ENCODE measurements around the gene TDRKH. TPM values are rescaled to one million over a fixed set of nuclear protein-coding genes. Genes with fewer than 3 reads are reported as not detected.

The TDRKH gene
- total RNA-seq, 1 donor from 2014 or later: 4.7 TPM

GRCh38 chr1:151806170-151806569 lies 15.9 kb upstream of the TDRKH start:
- Histone ChIP-seq H3K4me3 (ENCODE audit: low read length in 3 of 3) (no peak overlapping the region), H3K9me3 (ENCODE audit: control insufficient read depth in 3 of 3, low read length in 3 of 3) (no peaks in the 10 kb centered on the region), H3K9ac (ENCODE audit: low read depth in 1 of 3, low read length in 3 of 3) (no peak overlapping the region), H3K27me3 (ENCODE audit: control insufficient read depth in 3 of 3, insufficient read depth in 3 of 3, low read length in 3 of 3) (peaks cover 0 to 2% (median 0%) of the 10 kb centered on the region in 3 donors), H3K27ac (ENCODE audit: low read depth, low read length) (no peak overlapping the region), H3K36me3 (ENCODE audit: control insufficient read depth in 3 of 3, insufficient read depth in 3 of 3, low read length in 3 of 3) (peaks cover 16 to 26% (median 26%) of the 10 kb centered on the region in 3 donors), H3K4me1 (ENCODE audit: control insufficient read depth in 3 of 3, insufficient read depth in 3 of 3, low read length in 3 of 3) (peaks cover 0 to 26% (median 14%) of the 10 kb centered on the region in 3 donors)

DNA sequence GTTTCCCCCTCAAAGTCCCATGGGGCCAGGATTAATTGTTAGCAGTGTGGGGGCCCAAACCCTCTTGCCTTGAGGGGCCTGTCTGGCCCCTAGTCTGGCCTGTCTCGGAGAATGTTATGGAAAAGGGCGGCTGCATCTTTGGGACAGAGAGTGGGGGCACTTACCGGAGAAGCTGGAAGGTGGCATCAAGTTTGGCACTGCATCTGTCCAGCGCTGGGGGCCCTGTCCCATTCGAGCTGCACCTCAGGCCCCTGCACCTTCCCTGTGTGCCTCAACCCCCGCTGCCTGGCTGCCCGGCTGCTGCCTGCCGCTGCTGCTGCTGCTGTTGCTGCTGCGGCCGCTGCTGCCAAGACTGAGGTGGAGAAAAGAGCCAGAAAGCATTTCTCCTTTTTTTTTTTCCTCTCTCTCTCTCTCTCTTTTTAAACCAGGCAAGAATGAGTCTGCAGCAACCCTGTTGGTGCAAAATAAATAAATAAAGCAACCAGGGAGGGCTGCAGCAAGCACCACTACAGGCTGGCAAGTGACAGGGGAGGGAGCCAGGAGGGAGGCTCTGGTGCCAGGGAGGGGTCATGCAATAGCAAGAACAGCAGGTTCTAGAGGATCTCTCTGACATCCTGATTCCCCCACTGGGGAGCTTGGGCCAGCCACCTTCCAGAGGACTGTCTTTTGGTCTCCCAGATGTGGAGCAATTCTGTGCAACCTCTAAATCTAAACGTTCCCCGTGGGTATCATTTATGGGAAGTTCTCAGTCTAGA lies 14.9 kb upstream of the TDRKH start, which contains the start of gene LINGO4:
LINGO4 (minus strand) TSS at position 354 of the 755 bp plus-strand sequence. CDS start 2,715 bp downstream, outside the sequence.
- Histone ChIP-seq H3K9me3 (ENCODE audit: control insufficient read depth in 3 of 3, low read length in 3 of 3) (no peaks in the 10 kb centered on the region), H3K4me3 (ENCODE audit: low read length in 3 of 3) (no peak within 1 kb of the TSS), H3K36me3 (ENCODE audit: control insufficient read depth in 3 of 3, insufficient read depth in 3 of 3, low read length in 3 of 3) (peaks cover 10 to 21% (median 21%) of the 10 kb centered on the region in 3 donors), H3K27me3 (ENCODE audit: control insufficient read depth in 3 of 3, insufficient read depth in 3 of 3, low read length in 3 of 3) (peaks cover 0 to 6% (median 0%) of the 10 kb centered on the region in 3 donors), H3K4me1 (ENCODE audit: control insufficient read depth in 3 of 3, insufficient read depth in 3 of 3, low read length in 3 of 3) (peaks cover 0 to 24% (median 14%) of the 10 kb centered on the region in 3 donors), H3K9ac (ENCODE audit: low read depth in 1 of 3, low read length in 3 of 3) (no peak within 1 kb of the TSS), H3K27ac (ENCODE audit: low read depth, low read length) (no peak within 1 kb of the TSS)

DNA sequence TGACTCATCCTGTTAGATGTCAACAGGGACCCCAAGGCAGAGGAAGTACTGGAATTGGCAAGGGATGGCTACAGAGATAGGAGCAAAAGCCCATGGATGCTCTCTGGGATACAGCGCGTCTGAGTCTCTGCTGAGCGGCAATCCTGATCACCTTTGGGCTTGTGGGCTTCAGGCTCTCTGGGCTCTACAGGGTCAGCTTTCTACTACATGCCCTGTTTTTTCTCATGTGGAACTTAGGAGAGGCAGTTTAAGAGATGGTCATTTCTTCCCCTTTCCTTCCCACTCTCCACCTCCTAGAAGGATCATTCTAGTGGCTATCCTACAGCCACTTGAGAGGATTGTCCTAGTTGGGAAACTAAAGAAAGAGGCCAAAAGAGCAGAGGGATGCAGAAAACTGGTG lies 13.6 kb upstream of the TDRKH start:
- Histone ChIP-seq H3K9ac (ENCODE audit: low read depth in 1 of 3, low read length in 3 of 3) (no peak overlapping the region), H3K4me3 (ENCODE audit: low read length in 3 of 3) (no peak overlapping the region), H3K9me3 (ENCODE audit: control insufficient read depth in 3 of 3, low read length in 3 of 3) (no peaks in the 10 kb centered on the region), H3K36me3 (ENCODE audit: control insufficient read depth in 3 of 3, insufficient read depth in 3 of 3, low read length in 3 of 3) (peaks cover 8 to 20% (median 18%) of the 10 kb centered on the region in 3 donors), H3K27me3 (ENCODE audit: control insufficient read depth in 3 of 3, insufficient read depth in 3 of 3, low read length in 3 of 3) (peaks cover 2 to 6% (median 3%) of the 10 kb centered on the region in 3 donors), H3K27ac (ENCODE audit: low read depth, low read length) (no peak overlapping the region), H3K4me1 (ENCODE audit: control insufficient read depth in 3 of 3, insufficient read depth in 3 of 3, low read length in 3 of 3) (peaks cover 0 to 24% (median 14%) of the 10 kb centered on the region in 3 donors)

- peaks cover 5 to 16% (median 13%) of the 10 kb centered on the region in 3 donors for H3K36me3 ChIP-seq (ENCODE audit: control insufficient read depth in 3 of 3, insufficient read depth in 3 of 3, low read length in 3 of 3)
Measured at GRCh38 chr1:151803164-151803563, 12.9 kb upstream of the TDRKH start.

GRCh38 chr1:151802372-151802771 lies 12.1 kb upstream of the TDRKH start:
- no peak overlapping the region for H3K27ac ChIP-seq (ENCODE audit: low read depth, low read length)
- H3K36me3 ChIP-seq (ENCODE audit: control insufficient read depth in 3 of 3, insufficient read depth in 3 of 3, low read length in 3 of 3): peaks cover 3 to 11% (median 7%) of the 10 kb centered on the region in 3 donors
- H3K9me3 ChIP-seq (ENCODE audit: control insufficient read depth in 3 of 3, low read length in 3 of 3): no peaks in the 10 kb centered on the region

More at GRCh38 chr1:151803164-151803563, 12.9 kb upstream of the TDRKH start:
- Histone ChIP-seq H3K9ac (ENCODE audit: low read depth in 1 of 3, low read length in 3 of 3) (no peak overlapping the region), H3K27ac (ENCODE audit: low read depth, low read length) (no peak overlapping the region), H3K27me3 (ENCODE audit: control insufficient read depth in 3 of 3, insufficient read depth in 3 of 3, low read length in 3 of 3) (peaks cover 2 to 6% (median 3%) of the 10 kb centered on the region in 3 donors), H3K4me3 (ENCODE audit: low read length in 3 of 3) (no peak overlapping the region), H3K9me3 (ENCODE audit: control insufficient read depth in 3 of 3, low read length in 3 of 3) (no peaks in the 10 kb centered on the region), H3K4me1 (ENCODE audit: control insufficient read depth in 3 of 3, insufficient read depth in 3 of 3, low read length in 3 of 3) (peaks cover 0 to 24% (median 14%) of the 10 kb centered on the region in 3 donors)

GRCh38 chr1:151801846-151802245 lies 11.5 kb upstream of the TDRKH start:
- H3K27ac ChIP-seq (ENCODE audit: low read depth, low read length): no peak overlapping the region
- H3K36me3 ChIP-seq (ENCODE audit: control insufficient read depth in 3 of 3, insufficient read depth in 3 of 3, low read length in 3 of 3): peaks cover 0 to 6% (median 3%) of the 10 kb centered on the region in 3 donors
- H3K9me3 ChIP-seq (ENCODE audit: control insufficient read depth in 3 of 3, low read length in 3 of 3): no peaks in the 10 kb centered on the region
- no peak overlapping the region for H3K4me3 ChIP-seq (ENCODE audit: low read length in 3 of 3)
- no peak overlapping the region for H3K9ac ChIP-seq (ENCODE audit: low read depth in 1 of 3, low read length in 3 of 3)
- peaks cover 0 to 19% (median 14%) of the 10 kb centered on the region in 3 donors for H3K4me1 ChIP-seq (ENCODE audit: control insufficient read depth in 3 of 3, insufficient read depth in 3 of 3, low read length in 3 of 3)
- H3K27me3 ChIP-seq (ENCODE audit: control insufficient read depth in 3 of 3, insufficient read depth in 3 of 3, low read length in 3 of 3): peaks cover 2 to 9% (median 3%) of the 10 kb centered on the region in 3 donors

More at GRCh38 chr1:151802372-151802771, 12.1 kb upstream of the TDRKH start:
- Histone ChIP-seq H3K4me1 (ENCODE audit: control insufficient read depth in 3 of 3, insufficient read depth in 3 of 3, low read length in 3 of 3) (peaks cover 0 to 23% (median 14%) of the 10 kb centered on the region in 3 donors), H3K9ac (ENCODE audit: low read depth in 1 of 3, low read length in 3 of 3) (no peak overlapping the region), H3K27me3 (ENCODE audit: control insufficient read depth in 3 of 3, insufficient read depth in 3 of 3, low read length in 3 of 3) (peaks cover 2 to 9% (median 3%) of the 10 kb centered on the region in 3 donors), H3K4me3 (ENCODE audit: low read length in 3 of 3) (no peak overlapping the region)

GRCh38 chr1:151801310-151801820 lies 11.1 kb upstream of the TDRKH start:
- no peaks in the 10 kb centered on the region for H3K9me3 ChIP-seq (ENCODE audit: control insufficient read depth in 3 of 3, low read length in 3 of 3)
- peaks cover 2 to 9% (median 3%) of the 10 kb centered on the region in 3 donors for H3K27me3 ChIP-seq (ENCODE audit: control insufficient read depth in 3 of 3, insufficient read depth in 3 of 3, low read length in 3 of 3)
- H3K27ac ChIP-seq (ENCODE audit: low read depth, low read length): no peak overlapping the region
- peaks cover 0 to 19% (median 14%) of the 10 kb centered on the region in 3 donors for H3K4me1 ChIP-seq (ENCODE audit: control insufficient read depth in 3 of 3, insufficient read depth in 3 of 3, low read length in 3 of 3)
- H3K9ac ChIP-seq (ENCODE audit: low read depth in 1 of 3, low read length in 3 of 3): no peak overlapping the region
- H3K4me3 ChIP-seq (ENCODE audit: low read length in 3 of 3): no peak overlapping the region
- peaks cover 0 to 4% (median 0%) of the 10 kb centered on the region in 3 donors for H3K36me3 ChIP-seq (ENCODE audit: control insufficient read depth in 3 of 3, insufficient read depth in 3 of 3, low read length in 3 of 3)

DNA sequence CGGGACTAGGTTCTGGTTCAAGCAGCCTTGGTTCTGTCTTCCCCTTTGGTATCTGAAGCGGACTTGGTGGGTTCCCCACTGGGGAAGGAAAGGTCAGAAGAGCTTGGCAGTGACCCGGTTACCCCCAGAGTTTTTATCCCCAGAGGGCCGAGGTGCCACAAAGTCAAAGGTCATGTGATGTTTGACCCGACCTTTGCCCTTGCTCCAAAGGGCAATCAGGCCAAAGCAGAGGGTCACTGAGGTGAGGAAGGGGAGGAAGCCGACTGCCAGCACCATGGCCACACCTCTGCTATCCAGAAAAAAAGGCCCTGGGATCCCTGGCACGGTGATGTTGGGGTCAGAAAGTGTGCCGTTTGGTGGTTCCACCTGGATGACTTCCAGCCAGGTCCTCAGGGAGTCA lies 10.5 kb upstream of the TDRKH start:
- H3K27me3 ChIP-seq (ENCODE audit: control insufficient read depth in 3 of 3, insufficient read depth in 3 of 3, low read length in 3 of 3): peaks cover 2 to 9% (median 3%) of the 10 kb centered on the region in 3 donors
- no peak overlapping the region for H3K27ac ChIP-seq (ENCODE audit: low read depth, low read length)
- peaks cover 0 to 19% (median 14%) of the 10 kb centered on the region in 3 donors for H3K4me1 ChIP-seq (ENCODE audit: control insufficient read depth in 3 of 3, insufficient read depth in 3 of 3, low read length in 3 of 3)
- no peak overlapping the region for H3K4me3 ChIP-seq (ENCODE audit: low read length in 3 of 3)
- peaks cover 0 to 2% (median 0%) of the 10 kb centered on the region in 3 donors for H3K36me3 ChIP-seq (ENCODE audit: control insufficient read depth in 3 of 3, insufficient read depth in 3 of 3, low read length in 3 of 3)
- no peaks in the 10 kb centered on the region for H3K9me3 ChIP-seq (ENCODE audit: control insufficient read depth in 3 of 3, low read length in 3 of 3)
- H3K9ac ChIP-seq (ENCODE audit: low read depth in 1 of 3, low read length in 3 of 3): no peak overlapping the region

- Histone ChIP-seq H3K27me3 (ENCODE audit: control insufficient read depth in 3 of 3, insufficient read depth in 3 of 3, low read length in 3 of 3) (peaks cover 2 to 9% (median 3%) of the 10 kb centered on the region in 3 donors), H3K36me3 (ENCODE audit: control insufficient read depth in 3 of 3, insufficient read depth in 3 of 3, low read length in 3 of 3) (peaks cover 0 to 2% (median 0%) of the 10 kb centered on the region in 3 donors), H3K9me3 (ENCODE audit: control insufficient read depth in 3 of 3, low read length in 3 of 3) (no peaks in the 10 kb centered on the region), H3K27ac (ENCODE audit: low read depth, low read length) (no peak overlapping the region), H3K4me1 (ENCODE audit: control insufficient read depth in 3 of 3, insufficient read depth in 3 of 3, low read length in 3 of 3) (peaks cover 0 to 19% (median 14%) of the 10 kb centered on the region in 3 donors), H3K4me3 (ENCODE audit: low read length in 3 of 3) (no peak overlapping the region), H3K9ac (ENCODE audit: low read depth in 1 of 3, low read length in 3 of 3) (no peak overlapping the region)
Measured at GRCh38 chr1:151799179-151800022, 9.1 kb upstream of the TDRKH start.

All from skeletal muscle tissue (tissue), 4 donors.